HG02798 (cell line): Measurements from ENCODE around the gene CELF4.

Source experiments
- ATAC-seq: cut with Tn5 transposase; IDR thresholded peaks from one replicate; pipeline ENCODE4 v1.9.1; 2021; ENCODE audit warnings: mild to moderate bottlenecking; ENCODE audit not compliant: unreplicated experiment, poor library complexity

CELF4 gene

GRCh38 chr18:37400802-37401201 is 164.8 kb downstream of the CELF4 start:
- no peak for ATAC-seq

GRCh38 chr18:37398248-37398920 is 167.2 kb downstream of the CELF4 start:
- ATAC-seq, result no peak

DNA sequence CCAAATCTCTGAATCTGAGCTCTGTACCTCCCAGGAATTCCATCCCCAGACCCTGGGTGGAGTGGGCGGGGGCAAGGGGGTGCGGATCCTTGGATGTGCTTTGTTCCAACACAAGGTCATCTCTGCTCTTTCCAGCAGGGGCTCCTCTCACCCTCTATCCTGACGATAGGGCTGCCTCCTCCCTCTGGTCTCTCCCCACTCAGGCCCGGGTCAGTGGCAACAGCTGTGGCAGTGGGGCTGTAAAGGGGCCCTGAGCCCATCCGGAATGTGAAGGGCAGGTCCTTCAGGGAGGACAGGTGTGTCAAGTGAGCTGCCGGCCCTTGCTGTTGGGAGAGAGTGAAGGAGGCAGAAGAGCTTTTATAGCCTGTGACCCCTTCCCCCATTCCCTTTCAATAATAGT is 167.8 kb downstream of the CELF4 start:
- ATAC-seq, result no peak

GRCh38 chr18:37396971-37397720 is 168.5 kb downstream of the CELF4 start:
- ATAC-seq, result no peak

GRCh38 chr18:37395631-37396030 is 170.0 kb downstream of the CELF4 start:
- no peak for ATAC-seq

- no peak for ATAC-seq
These were observed 170.5 kb downstream of the CELF4 start for GRCh38 chr18:37395138-37395537.

GRCh38 chr18:37394610-37394965 is 171.0 kb downstream of the CELF4 start:
- ATAC-seq, result no peak

DNA sequence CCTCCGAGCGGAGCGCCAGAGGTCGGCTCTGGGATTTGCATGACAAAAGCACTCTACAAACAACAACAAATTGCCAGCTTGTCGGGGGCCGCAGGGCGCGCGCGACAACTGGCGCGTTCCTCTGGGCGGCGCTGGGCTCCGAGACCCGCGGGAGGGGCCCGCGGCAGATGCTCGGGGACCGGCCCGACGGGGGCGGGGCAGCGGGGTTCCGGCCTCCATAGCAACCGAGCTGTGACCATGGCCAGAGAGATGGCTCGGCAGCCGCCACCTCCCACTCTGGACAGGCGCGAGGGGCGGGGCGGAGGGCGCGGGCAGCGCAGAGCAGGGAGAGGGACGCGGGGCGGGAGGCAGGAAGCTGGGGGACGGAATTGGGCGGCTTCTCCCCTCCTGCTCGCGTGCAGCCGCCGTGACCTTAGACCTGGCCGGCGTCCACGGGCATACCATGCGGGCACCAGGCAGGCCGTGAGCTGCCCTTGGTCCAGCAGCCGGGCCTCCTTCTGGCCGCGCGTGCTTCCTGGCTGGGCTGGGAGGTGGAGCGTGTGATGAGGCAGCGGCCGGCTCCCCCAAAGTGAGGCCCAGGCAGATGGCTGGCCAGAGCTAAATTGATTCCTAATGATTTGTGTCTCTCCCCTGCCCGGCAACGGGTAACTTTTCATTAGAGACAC is 171.5 kb downstream of the CELF4 start:
- no peak for ATAC-seq

DNA sequence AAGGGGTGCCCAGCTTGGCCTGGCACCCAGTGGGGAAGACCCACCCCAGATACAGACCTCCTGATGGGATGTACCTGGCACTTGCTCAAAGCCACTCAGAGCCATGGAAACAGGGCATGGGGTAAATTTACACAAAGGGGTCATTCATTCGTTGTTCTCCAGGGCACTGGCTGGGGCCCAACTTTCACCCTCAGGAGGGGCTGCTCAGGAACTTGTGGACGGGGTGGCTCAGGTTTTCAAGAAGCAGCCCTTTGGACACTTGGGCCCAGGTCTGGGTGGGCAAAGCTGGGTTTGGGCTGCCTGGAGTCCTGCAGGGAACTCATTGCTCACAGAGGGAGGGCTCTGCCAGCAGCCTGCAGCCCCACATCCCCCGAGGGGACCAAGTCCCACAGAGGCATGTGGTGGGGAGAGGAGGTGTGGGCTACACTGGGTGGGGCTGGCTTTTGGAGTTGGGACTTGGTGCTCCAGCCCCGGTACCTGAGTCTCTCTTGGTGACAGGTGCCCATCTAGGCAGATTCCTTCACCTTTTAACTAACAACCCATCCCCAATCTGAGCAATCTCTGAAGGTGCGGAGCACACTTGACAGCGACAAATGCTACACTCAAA is 172.3 kb downstream of the CELF4 start:
- no peak for ATAC-seq

- no peak for ATAC-seq
These were observed 172.9 kb downstream of the CELF4 start for GRCh38 chr18:37392648-37393047.

DNA sequence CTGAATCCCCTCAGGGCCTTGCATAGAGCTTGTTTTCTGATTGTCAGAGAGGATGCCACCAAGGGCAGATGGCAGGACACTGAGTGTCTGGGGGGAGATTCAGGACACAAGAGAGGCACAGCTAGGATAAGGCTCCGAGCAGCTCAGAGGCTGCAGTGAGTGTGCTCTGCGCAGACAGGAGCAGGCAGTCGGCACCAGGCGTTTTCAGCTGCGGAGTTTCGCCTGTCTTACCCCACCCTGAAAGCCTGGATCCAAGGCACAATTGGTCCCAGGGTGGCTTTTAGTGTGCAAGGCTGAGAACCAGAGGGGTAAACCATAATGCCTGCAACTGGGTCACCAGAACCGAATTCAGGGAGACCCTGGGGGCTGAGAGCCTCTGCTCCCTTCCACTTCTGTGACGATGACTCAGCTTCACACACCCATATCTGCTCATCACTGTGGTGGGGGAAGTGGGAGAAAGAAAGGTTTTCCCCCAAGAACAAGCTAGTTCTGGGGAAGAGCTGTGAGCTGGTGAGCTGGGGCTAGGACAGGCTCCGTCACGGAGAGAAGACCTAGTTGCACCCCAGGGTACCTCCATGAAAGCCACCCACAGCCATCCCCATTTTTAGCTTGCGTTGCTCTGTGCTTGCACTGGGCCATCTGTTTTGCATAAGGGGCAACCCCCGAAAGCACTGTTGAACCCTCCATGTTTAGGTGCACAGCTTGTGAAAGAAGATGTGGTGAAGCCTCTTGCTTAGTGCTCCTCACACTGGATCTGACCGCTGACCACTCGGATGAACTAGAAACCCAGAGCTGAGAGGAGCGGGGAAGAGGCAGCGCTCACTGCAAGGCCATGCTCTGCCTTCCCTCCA is 173.7 kb downstream of the CELF4 start:
- peak; percentile 87 for ATAC-seq

GRCh38 chr18:37391156-37391555 is 174.4 kb downstream of the CELF4 start:
- no peak for ATAC-seq

- ATAC-seq, result no peak
These were observed 174.9 kb downstream of the CELF4 start for GRCh38 chr18:37390687-37391086.

- no peak for ATAC-seq
These were observed 175.8 kb downstream of the CELF4 start for GRCh38 chr18:37389684-37390368.

GRCh38 chr18:37389041-37389440 is 176.6 kb downstream of the CELF4 start:
- ATAC-seq, result no peak

GRCh38 chr18:37388413-37388812 is 177.2 kb downstream of the CELF4 start:
- no peak for ATAC-seq

- no peak for ATAC-seq
These were observed 179.5 kb downstream of the CELF4 start for GRCh38 chr18:37385846-37386778.

GRCh38 chr18:37383846-37384595 is 181.6 kb downstream of the CELF4 start:
- no peak for ATAC-seq
